Keratinocyte (primary cell): Measurements from ENCODE around the gene COL8A2. TPM values are rescaled to one million over a fixed set of nuclear protein-coding genes. Genes with fewer than 3 reads are reported as not detected.

Experiments used
- DNase-seq: peaks from one replicate; pipeline ENCODE4 v3.0.0-alpha.2; 2011; ENCODE audit warnings: low read depth, missing footprints, low spot score
- FAIRE-seq: peaks from 2 replicates; lab custom pipeline; 2011; peaks lifted over from hg19 to GRCh38; lab: Jason Lieb, UNC
- H2AFZ ChIP-seq: 2 replicates; pipeline ENCODE4 v1.6.0; 2012; ENCODE audit warnings: low read length, control low read depth, inconsistent platforms; ENCODE audit not compliant: control insufficient read depth
- H3K27ac ChIP-seq: 2 replicates; pipeline ENCODE4 v1.5.1; 2011; ENCODE audit warnings: low read length; ENCODE audit not compliant: control insufficient read depth, insufficient read depth
- H3K27me3 ChIP-seq: 3 replicates; pipeline ENCODE4 v1.6.0; 2011; ENCODE audit warnings: low read length; ENCODE audit not compliant: control insufficient read depth, insufficient read depth; ENCODE audit errors: extremely low read depth
- H3K36me3 ChIP-seq, 2 experiments: 2 replicates in 1 of 2; 3 replicates in 1 of 2; pipeline ENCODE4 v1.5.1; 2011; ENCODE audit warnings: low read length in 2 of 2, mild to moderate bottlenecking in 1 of 2; ENCODE audit not compliant: control insufficient read depth in 2 of 2, insufficient read depth in 2 of 2; ENCODE audit errors: extremely low read depth in 1 of 2
- H3K4me1 ChIP-seq: 3 replicates; pipeline ENCODE4 v1.5.1; 2011; ENCODE audit warnings: low read length; ENCODE audit not compliant: control insufficient read depth, insufficient read depth; ENCODE audit errors: extremely low read depth
- H3K4me2 ChIP-seq: 3 replicates; pipeline ENCODE4 v1.6.0; 2011; ENCODE audit warnings: low read depth, low read length; ENCODE audit not compliant: control insufficient read depth, insufficient read depth; ENCODE audit errors: extremely low read depth
- H3K4me3 ChIP-seq, 3 experiments: fragments of 200-600 bp in 1 of 3; sonication (generic) in 1 of 3; 2 replicates in 2 of 3; 3 replicates in 1 of 3; pipeline ENCODE4 v1.5.1; 2011 to 2016; ENCODE audit warnings: low read length in 3 of 3, mild to moderate bottlenecking in 3 of 3, control low read depth in 2 of 3, inconsistent platforms in 1 of 3, low read depth in 1 of 3, mixed read lengths in 1 of 3, mixed run types in 1 of 3, moderate library complexity in 1 of 3; ENCODE audit not compliant: control insufficient read depth in 2 of 3, insufficient read depth in 2 of 3; ENCODE audit errors: extremely low read depth in 1 of 3
- H3K79me2 ChIP-seq: 2 replicates; pipeline ENCODE4 v1.6.0; 2012; ENCODE audit warnings: low read length; ENCODE audit not compliant: control insufficient read depth, insufficient read depth
- H3K9ac ChIP-seq: 3 replicates; pipeline ENCODE4 v1.6.0; 2011; ENCODE audit warnings: low read length; ENCODE audit not compliant: control insufficient read depth, insufficient read depth; ENCODE audit errors: extremely low read depth
- H3K9me1 ChIP-seq: 3 replicates; pipeline ENCODE4 v1.6.0; 2011; ENCODE audit warnings: low read length; ENCODE audit not compliant: control insufficient read depth, insufficient read depth; ENCODE audit errors: extremely low read depth
- H3K9me3 ChIP-seq: 2 replicates; pipeline ENCODE4 v1.5.1; 2012; ENCODE audit warnings: low read depth, low read length; ENCODE audit not compliant: control insufficient read depth
- H4K20me1 ChIP-seq: 3 replicates; pipeline ENCODE4 v1.6.0; 2011; ENCODE audit warnings: low read length; ENCODE audit not compliant: control insufficient read depth, insufficient read depth; ENCODE audit errors: extremely low read depth
- CTCF ChIP-seq, 3 experiments: IDR thresholded peaks in 1 of 3; conservative IDR thresholded peaks in 1 of 3; optimal IDR thresholded peaks in 1 of 3; 2 replicates in 2 of 3; 3 replicates in 1 of 3; pipeline versions ENCODE3 to v1.5.1; 2011; ENCODE audit warnings: low read length in 3 of 3, mild to moderate bottlenecking in 3 of 3, moderate library complexity in 2 of 3, control low read depth in 1 of 3, inconsistent platforms in 1 of 3; ENCODE audit not compliant: insufficient read depth in 2 of 3; ENCODE audit errors: extremely low read depth in 1 of 3
- EZH2 ChIP-seq: IDR thresholded peaks from one replicate; pipeline ENCODE4 v1.6.1; 2012; ENCODE audit warnings: inconsistent platforms, mild to moderate bottlenecking, low read length, moderate library complexity
- dilution Hi-C: fragments of 300-500 bp; cut with MboI; formaldehyde crosslinking; loops from one replicate; pipeline ENCODE4 v1.7.0; 2020; ENCODE audit warnings: low sequenced_read_pairs; ENCODE audit not compliant: extremely low pct_ligation_motif_present
- polyA plus RNA-seq, 5 experiments: library from polyadenylated mRNA; depleted of rRNA in 3 of 5; stranded (reverse) in 3 of 5; stranded (forward) in 1 of 5; unstranded in 1 of 5; fragments of >200 nt; gene quantifications; 1 replicate in 1 of 5; 2 replicates in 3 of 5; 3 replicates in 1 of 5; pipeline versions ENCODE4 v1.2.1 to v1.2.3, GENCODE V29; 2011 to 2012; ENCODE audit warnings: missing spikeins in 2 of 5, low read depth in 1 of 5, low replicate concordance in 1 of 5

The COL8A2 gene
- polyA plus RNA-seq, 1 donor (not counting 4 experiments of a cell fraction or from before 2014, with no cell fraction given), result 0.09 TPM

GRCh38 chr1:36151134-36151844 is 26.3 kb upstream of the COL8A2 start:
- Histone ChIP-seq H3K4me1 (peaks cover 35% of the 10 kb centered on the region), H3K79me2 (peaks cover 37% of the 10 kb centered on the region), H3K36me3 (peaks cover 0 to 3% of the 10 kb centered on the region in 2 experiments), H3K4me2 (peak overlapping the region; percentile 79), H3K9ac (peak overlapping the region; percentile 83), H3K4me3 (peak overlapping the region in 1 of 3 experiments; percentile 7), H3K9me3 (no peaks in the 10 kb centered on the region), H4K20me1 (no peaks in the 10 kb centered on the region), H3K27ac (peak overlapping the region; percentile 99), H3K9me1 (no peaks in the 10 kb centered on the region), H3K27me3 (no peaks in the 10 kb centered on the region), H2AFZ (peak overlapping the region; percentile 63)
- DNase-seq (no peak), FAIRE-seq (no peak)
- dilution Hi-C loops, result no loop called here
- no peak for TF ChIP-seq EZH2
- TF ChIP-seq CTCF (optimal IDR thresholded peaks at IDR 0.05 in 1 of 3, IDR thresholded peaks at IDR 0.05 in 1 of 3, conservative IDR thresholded peaks at IDR 0.05 in 1 of 3; ENCODE audit: extremely low read depth in 1 of 3, insufficient read depth in 2 of 3, low read length in 3 of 3), result no peak

GRCh38 chr1:36150296-36151133 is 25.5 kb upstream of the COL8A2 start:
- no peaks in the 10 kb centered on the region for H3K9me1 ChIP-seq
- no peaks in the 10 kb centered on the region for H4K20me1 ChIP-seq
- DNase-seq (peak; percentile 89), FAIRE-seq (peak; percentile 84)
- H3K4me2 ChIP-seq, result peak overlapping the region; percentile 79
- H3K27me3 ChIP-seq, result no peaks in the 10 kb centered on the region
- peaks cover under 1 to 4% of the 10 kb centered on the region in 2 experiments for H3K36me3 ChIP-seq
- H3K4me3 ChIP-seq, result peak overlapping the region in 2 of 3 experiments; percentile 22 to 41
- peaks cover 34% of the 10 kb centered on the region for H3K79me2 ChIP-seq
- peak overlapping the region; percentile 99 for H3K27ac ChIP-seq
- H3K4me1 ChIP-seq, result peaks cover 35% of the 10 kb centered on the region
- H3K9me3 ChIP-seq, result no peaks in the 10 kb centered on the region
- dilution Hi-C loops, result no loop called here
- TF ChIP-seq EZH2, result no peak
- no peak overlapping the region for H2AFZ ChIP-seq
- H3K9ac ChIP-seq, result peak overlapping the region; percentile 83
